ENCODE results near the gene ZNF503.

ZNF503 gene

DNA sequence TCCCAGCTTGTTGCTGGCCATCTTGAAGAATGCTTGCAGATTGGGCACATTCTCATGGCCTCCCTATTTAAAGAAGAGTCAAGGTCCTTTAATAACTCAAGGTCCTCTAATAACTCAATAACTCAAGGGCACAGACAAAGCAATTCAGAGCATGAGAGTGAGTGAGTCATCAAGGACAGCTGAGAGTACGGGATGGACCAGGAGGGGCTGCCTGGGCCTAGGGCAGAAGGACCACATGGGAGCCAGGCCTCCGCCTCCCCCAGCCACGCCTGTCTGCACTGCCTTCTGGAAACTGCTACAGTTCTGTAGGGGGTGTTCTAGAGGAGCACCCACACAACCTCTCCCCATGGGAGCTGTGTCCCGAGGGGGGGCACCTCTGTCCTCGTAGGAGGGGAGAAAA lies 48.9 kb downstream of the ZNF503 start:
- DNase-seq = no peak

DNA sequence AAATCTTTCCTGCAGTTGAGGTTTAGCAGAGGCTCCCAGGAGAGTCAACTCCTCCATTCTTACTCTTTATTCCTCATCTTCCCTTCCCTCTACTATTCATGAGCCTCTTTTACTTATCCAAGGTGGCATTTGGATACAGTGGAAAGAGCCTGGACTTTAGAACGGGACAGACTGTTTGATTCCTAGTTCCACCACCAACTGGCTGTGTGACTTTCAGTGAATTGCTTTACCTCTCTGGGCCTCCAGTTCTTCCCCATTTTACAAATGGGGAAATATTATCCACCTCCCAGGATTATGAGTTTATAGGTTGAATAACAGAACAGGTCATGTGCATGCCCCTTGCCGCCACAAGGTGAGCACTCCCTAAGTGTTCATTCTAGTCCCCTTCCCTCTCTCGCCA lies 49.9 kb downstream of the ZNF503 start:
- DNase-seq = no peak

DNA sequence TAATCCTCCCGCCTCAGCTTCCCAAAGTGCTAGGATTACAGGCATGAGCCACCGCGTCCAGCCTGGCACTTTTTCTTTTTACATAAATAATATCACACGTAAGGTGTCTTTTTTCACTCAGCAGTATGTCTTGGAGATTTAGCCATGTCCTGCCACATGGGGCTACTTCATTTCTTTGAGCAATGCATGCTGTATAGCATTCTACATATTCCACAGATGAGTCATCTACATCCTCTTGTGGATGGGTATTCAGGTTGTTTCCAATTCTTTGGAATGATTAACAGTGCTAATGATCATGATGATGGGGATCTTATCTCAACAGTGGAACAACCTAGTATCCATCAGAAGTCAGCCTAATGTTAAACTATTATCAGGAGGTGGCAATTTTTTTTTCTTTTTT lies 50.8 kb downstream of the ZNF503 start:
- DNase-seq = no peak

Data from activated T-cell treated with anti-CD3 and anti-CD28 coated beads for 4 hours (primary cell).